ENCODE measurements around the gene KAT8. TPM values are rescaled to one million over a fixed set of nuclear protein-coding genes. Genes with fewer than 3 reads are reported as not detected.

KAT8 gene
- total RNA-seq, 2 experiments from 2014 or later: 55.6 to 58.7 TPM

DNA sequence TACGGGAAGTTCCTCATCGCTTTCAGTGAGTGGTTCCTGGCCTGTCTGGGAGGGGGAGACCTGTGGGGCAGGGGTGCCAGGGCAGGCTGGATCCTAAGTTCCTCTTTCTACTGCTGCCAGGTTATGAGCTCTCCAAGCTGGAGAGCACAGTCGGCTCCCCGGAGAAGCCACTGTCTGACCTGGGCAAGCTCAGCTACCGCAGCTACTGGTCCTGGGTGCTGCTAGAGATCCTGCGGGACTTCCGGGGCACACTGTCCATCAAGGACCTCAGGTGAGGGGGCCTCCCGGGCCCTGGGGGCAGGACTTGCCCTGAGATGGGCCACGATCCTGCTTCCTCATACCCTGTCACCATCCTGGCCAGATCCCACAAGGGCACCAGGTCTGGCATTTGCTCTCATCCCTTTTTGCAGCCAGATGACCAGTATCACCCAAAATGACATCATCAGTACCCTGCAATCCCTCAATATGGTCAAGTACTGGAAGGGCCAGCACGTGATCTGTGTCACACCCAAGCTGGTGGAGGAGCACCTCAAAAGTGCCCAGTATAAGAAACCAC, 12.9 kb downstream of the KAT8 start:
- H3K4me1 Mint-ChIP-seq (ENCODE audit: low read depth): peaks cover 2% of the 10 kb centered on the region
- H3K36me3 Mint-ChIP-seq (ENCODE audit: low read depth): peaks cover 15% of the 10 kb centered on the region
- no peak overlapping the region for H3K4me3 Mint-ChIP-seq
- ChIA-PET CTCF (interaction anchor here (3.0 kb wide), 1 partner anchor 12 kb away, joined by 12 read pairs; no protein-coding TSS in a partner anchor), POLR2A (no interaction called here)
- no peak overlapping the region for H3K27ac Mint-ChIP-seq
- no peak for TF ChIP-seq CTCF (IDR thresholded peaks at IDR 0.05)
- ATAC-seq: no peak
- H3K9me3 Mint-ChIP-seq: no peaks in the 10 kb centered on the region
- DNase-seq: no peak
- intact Hi-C loops (cut with micrococcal nuclease): no loop called here
- no peaks in the 10 kb centered on the region for H3K27me3 Mint-ChIP-seq

DNA sequence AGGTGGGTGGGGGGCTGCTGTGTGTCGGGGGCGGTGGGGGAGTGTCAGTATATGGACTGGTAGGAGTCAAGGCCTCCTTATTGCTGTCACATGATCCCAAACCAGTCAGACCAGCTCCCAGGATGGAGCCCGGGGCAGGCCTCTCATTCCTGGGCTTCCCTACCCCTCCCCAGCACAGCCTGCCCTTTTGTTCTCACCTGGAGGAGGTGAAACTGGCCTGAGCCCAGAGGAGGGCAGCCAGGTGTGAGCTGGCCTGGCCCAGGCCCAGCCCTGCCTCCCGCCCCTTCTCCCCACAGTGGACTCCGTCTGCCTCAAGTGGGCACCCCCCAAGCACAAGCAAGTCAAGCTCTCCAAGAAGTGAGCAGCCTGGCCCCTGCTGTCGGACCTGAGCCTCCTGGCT, 13.4 kb downstream of the KAT8 start:
- Mint-ChIP-seq H3K4me3 (no peak overlapping the region), H3K27me3 (no peaks in the 10 kb centered on the region), H3K9me3 (no peaks in the 10 kb centered on the region), H3K4me1 (ENCODE audit: low read depth) (peaks cover 2% of the 10 kb centered on the region), H3K27ac (no peak overlapping the region), H3K36me3 (ENCODE audit: low read depth) (peaks cover 13% of the 10 kb centered on the region)
- POLR2A ChIA-PET: interaction anchor here (0.9 kb wide), 1 partner anchor 13 kb away, joined by 4 read pairs; the partner anchor contains the start of gene KAT8
- ATAC-seq (no peak), DNase-seq (no peak)
- TF ChIP-seq CTCF (IDR thresholded peaks at IDR 0.05): no peak
- CTCF ChIA-PET: interaction anchor here (1.1 to 3.0 kb wide), 2 partner anchors 10 to 11 kb away, joined by 3 to 12 read pairs; no protein-coding TSS in a partner anchor
- intact Hi-C loops (cut with micrococcal nuclease): no loop called here

DNA sequence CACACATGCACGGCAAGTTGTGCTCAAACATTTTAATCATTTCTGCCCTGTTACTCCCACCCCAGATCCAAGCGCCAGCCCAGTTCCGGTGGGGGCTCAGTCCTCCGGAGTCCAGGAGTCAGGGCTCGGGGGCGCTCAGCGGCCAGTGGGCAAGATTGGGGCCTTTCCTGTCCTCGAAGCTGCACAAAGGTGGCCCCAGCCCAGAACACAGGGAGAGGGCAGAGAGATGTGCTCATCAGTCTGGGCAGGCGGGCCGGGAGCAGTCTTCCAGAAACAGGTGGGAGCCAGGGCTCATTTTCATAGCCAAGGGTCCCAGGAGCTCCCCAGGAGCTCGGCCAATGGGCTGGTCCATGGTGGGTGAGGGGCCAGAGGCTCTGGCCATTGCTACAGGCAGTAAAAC, 14.0 kb downstream of the KAT8 start:
- no peak overlapping the region for H3K4me3 Mint-ChIP-seq
- no peak for DNase-seq
- H3K36me3 Mint-ChIP-seq (ENCODE audit: low read depth): peaks cover 7% of the 10 kb centered on the region
- intact Hi-C loops (cut with micrococcal nuclease): no loop called here
- no peaks in the 10 kb centered on the region for H3K27me3 Mint-ChIP-seq
- no peak overlapping the region for H3K27ac Mint-ChIP-seq
- TF ChIP-seq CTCF (IDR thresholded peaks at IDR 0.05): no peak
- no peaks in the 10 kb centered on the region for H3K9me3 Mint-ChIP-seq
- CTCF ChIA-PET: interaction anchor here (1.1 to 3.0 kb wide), 2 partner anchors 11 kb away, joined by 3 to 12 read pairs; no protein-coding TSS in a partner anchor
- POLR2A ChIA-PET: interaction anchor here (0.9 kb wide), 1 partner anchor 14 kb away, joined by 4 read pairs; the partner anchor contains the start of gene KAT8
- H3K4me1 Mint-ChIP-seq (ENCODE audit: low read depth): peaks cover 2% of the 10 kb centered on the region
- no peak for ATAC-seq

DNA sequence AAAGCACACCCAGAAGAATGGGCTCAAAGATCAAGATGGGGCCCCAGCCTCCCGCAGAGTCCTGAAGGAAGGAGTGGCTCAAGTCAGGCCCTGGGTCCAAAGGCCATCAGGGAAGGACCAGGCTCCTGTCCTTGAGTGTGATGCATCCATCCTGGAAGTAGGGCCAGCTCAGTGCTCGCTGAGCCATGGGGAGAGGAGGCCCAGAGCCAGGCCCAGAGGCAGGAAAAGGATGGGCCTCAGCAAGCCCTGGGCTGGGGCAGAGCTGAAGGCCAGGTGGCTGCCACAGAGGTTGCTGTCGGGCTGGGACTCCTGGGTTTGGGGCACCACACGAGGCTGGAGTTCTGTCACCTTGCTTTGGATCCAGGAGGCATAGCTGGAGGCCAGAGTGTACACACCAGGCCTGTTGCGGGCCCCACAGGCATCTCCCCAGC, 14.4 kb downstream of the KAT8 start:
- ChIA-PET POLR2A (interaction anchor here (0.7 to 0.9 kb wide), 2 partner anchors 11 to 14 kb away, joined by 3 to 4 read pairs; partner anchors contain the start of gene KAT8), CTCF (interaction anchor here (1.1 to 3.0 kb wide), 2 partner anchors 10 to 11 kb away, joined by 3 to 12 read pairs; no protein-coding TSS in a partner anchor)
- TF ChIP-seq CTCF (IDR thresholded peaks at IDR 0.05): no peak
- Mint-ChIP-seq H3K36me3 (ENCODE audit: low read depth) (peaks cover 7% of the 10 kb centered on the region), H3K27ac (no peak overlapping the region), H3K4me3 (no peak overlapping the region), H3K27me3 (no peaks in the 10 kb centered on the region), H3K4me1 (ENCODE audit: low read depth) (peaks cover 2% of the 10 kb centered on the region), H3K9me3 (no peaks in the 10 kb centered on the region)
- intact Hi-C loops (cut with micrococcal nuclease): no loop called here
- DNase-seq (no peak), ATAC-seq (no peak)

- DNase-seq (no peak), ATAC-seq (no peak)
- no peaks in the 10 kb centered on the region for H3K9me3 Mint-ChIP-seq
- no peak overlapping the region for H3K4me3 Mint-ChIP-seq
- no peaks in the 10 kb centered on the region for H3K27me3 Mint-ChIP-seq
- TF ChIP-seq CTCF (IDR thresholded peaks at IDR 0.05): no peak
- H3K27ac Mint-ChIP-seq: no peak overlapping the region
- peaks cover 6% of the 10 kb centered on the region for H3K36me3 Mint-ChIP-seq (ENCODE audit: low read depth)
- POLR2A ChIA-PET: interaction anchor here (0.7 to 1.1 kb wide), 3 partner anchors 10 to 47 kb away, joined by 3 to 6 read pairs (median 4); partner anchors contain the start of gene FUS
- H3K4me1 Mint-ChIP-seq (ENCODE audit: low read depth): peaks cover 2% of the 10 kb centered on the region
- CTCF ChIA-PET: no interaction called here
- intact Hi-C loops (cut with micrococcal nuclease): no loop called here
These were observed 15.0 kb downstream of the KAT8 start for GRCh38 chr16:31132303-31132979.
